Measurements from ENCODE around the gene OTUD7B. TPM values are rescaled to one million over a fixed set of nuclear protein-coding genes. Genes with fewer than 3 reads are reported as not detected.
A peak's percentile ranks its signal among the peaks of the same experiment; 100 is the strongest.
"Not testable (repeated sequence)": the region's sequence is repeated elsewhere in the genome, so short reads cannot be mapped to it uniquely, and the experiment has no call there.

OTUD7B gene
- total RNA-seq, 1 donor from 2014 or later, result 28.3 TPM

GRCh38 chr1:149962039-149962647 lies 48.4 kb downstream of the OTUD7B start:
- Mint-ChIP-seq H3K36me3 (ENCODE audit: low read depth) (peaks cover 29% of the 10 kb centered on the region), H3K4me1 (no peaks in the 10 kb centered on the region), H3K9me3 (peaks cover 6% of the 10 kb centered on the region), H3K27me3 (ENCODE audit: low read depth) (no peaks in the 10 kb centered on the region), H3K4me3 (no peak overlapping the region), H3K27ac (ENCODE audit: unreplicated experiment) (no peak overlapping the region)
- peak; percentile 41 for DNase-seq (ENCODE audit: low read depth, low spot score)
- peak; percentile 90 for TF ChIP-seq CTCF (conservative IDR thresholded peaks at IDR 0.05)

- Mint-ChIP-seq H3K36me3 (ENCODE audit: low read depth) (peaks cover 67% of the 10 kb centered on the region), H3K9me3 (peaks cover 10% of the 10 kb centered on the region)
- not testable (repeated sequence) for H3K4me3 Mint-ChIP-seq; H3K27ac Mint-ChIP-seq (ENCODE audit: unreplicated experiment); DNase-seq (ENCODE audit: low read depth, low spot score); H3K27me3 Mint-ChIP-seq (ENCODE audit: low read depth); H3K4me1 Mint-ChIP-seq
Observed at GRCh38 chr1:149957548-149957947, 53.0 kb downstream of the OTUD7B start.

- Mint-ChIP-seq H3K27ac (ENCODE audit: unreplicated experiment) (peak overlapping the region; percentile 10), H3K4me3 (no peak overlapping the region), H3K4me1 (peaks cover 9% of the 10 kb centered on the region), H3K9me3 (no peaks in the 10 kb centered on the region), H3K36me3 (ENCODE audit: low read depth) (peaks cover 31% of the 10 kb centered on the region), H3K27me3 (ENCODE audit: low read depth) (no peaks in the 10 kb centered on the region)
- DNase-seq (ENCODE audit: low read depth, low spot score), result no peak
- TF ChIP-seq CTCF (conservative IDR thresholded peaks at IDR 0.05), result no peak
Observed at GRCh38 chr1:149949911-149950310, 60.6 kb downstream of the OTUD7B start.

- no peak overlapping the region for H3K27ac Mint-ChIP-seq (ENCODE audit: unreplicated experiment)
- TF ChIP-seq CTCF (conservative IDR thresholded peaks at IDR 0.05), result no peak
- H3K4me1 Mint-ChIP-seq, result peaks cover 12% of the 10 kb centered on the region
- no peaks in the 10 kb centered on the region for H3K27me3 Mint-ChIP-seq (ENCODE audit: low read depth)
- no peaks in the 10 kb centered on the region for H3K9me3 Mint-ChIP-seq
- DNase-seq (ENCODE audit: low read depth, low spot score), result no peak
- H3K36me3 Mint-ChIP-seq (ENCODE audit: low read depth), result peaks cover 6% of the 10 kb centered on the region
- H3K4me3 Mint-ChIP-seq, result no peak overlapping the region
Observed at GRCh38 chr1:149945206-149945605, 65.3 kb downstream of the OTUD7B start.

- peak overlapping the region; percentile 83 for H3K27ac Mint-ChIP-seq (ENCODE audit: unreplicated experiment)
- no peaks in the 10 kb centered on the region for H3K27me3 Mint-ChIP-seq (ENCODE audit: low read depth)
- no peaks in the 10 kb centered on the region for H3K9me3 Mint-ChIP-seq
- H3K4me1 Mint-ChIP-seq, result peaks cover 21% of the 10 kb centered on the region
- peaks cover 3% of the 10 kb centered on the region for H3K36me3 Mint-ChIP-seq (ENCODE audit: low read depth)
- no peak for DNase-seq (ENCODE audit: low read depth, low spot score)
- no peak for TF ChIP-seq CTCF (conservative IDR thresholded peaks at IDR 0.05)
- H3K4me3 Mint-ChIP-seq, result no peak overlapping the region
Observed at GRCh38 chr1:149942885-149943284, 67.6 kb downstream of the OTUD7B start.

- peak; percentile 45 for TF ChIP-seq CTCF (conservative IDR thresholded peaks at IDR 0.05)
- peak; percentile 41 for DNase-seq (ENCODE audit: low read depth, low spot score)
- Mint-ChIP-seq H3K4me1 (peaks cover 28% of the 10 kb centered on the region), H3K36me3 (ENCODE audit: low read depth) (peaks cover 3% of the 10 kb centered on the region), H3K4me3 (peak overlapping the region; percentile 23), H3K9me3 (no peaks in the 10 kb centered on the region), H3K27me3 (ENCODE audit: low read depth) (no peaks in the 10 kb centered on the region), H3K27ac (ENCODE audit: unreplicated experiment) (peak overlapping the region; percentile 78)
Observed at GRCh38 chr1:149942207-149942606, 68.3 kb downstream of the OTUD7B start.
